ENCODE results near the gene DSCAM. TPM values are rescaled to one million over a fixed set of nuclear protein-coding genes. Genes with fewer than 3 reads are reported as not detected.

The DSCAM gene
- total RNA-seq, 1 experiment from 2014 or later, result not detected

DNA sequence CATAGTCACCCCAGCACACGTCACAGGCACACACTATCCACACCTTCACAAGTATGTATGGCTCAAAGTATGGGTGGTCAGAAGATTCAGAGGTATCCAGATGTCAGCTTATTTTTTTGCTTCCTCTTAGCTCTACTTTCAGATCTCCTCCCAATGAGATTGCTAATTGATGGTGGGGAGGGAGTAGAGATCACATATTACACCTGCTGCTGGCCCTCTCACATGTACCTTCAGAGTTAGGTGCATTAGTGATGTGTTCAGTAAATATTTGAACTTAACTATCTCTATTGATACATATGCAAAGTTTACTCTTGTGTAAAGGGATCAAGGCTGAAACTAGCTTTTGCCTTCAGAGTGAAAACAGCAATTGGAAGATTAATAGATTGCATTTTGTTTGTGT is 717.1 kb downstream of the DSCAM start (continued):
- TF ChIP-seq ZBTB33 (IDR thresholded peaks at IDR 0.05; ENCODE audit: extremely low read depth, insufficient replicate concordance, low read length) (no peak), EZH2phosphoT487 (IDR thresholded peaks at IDR 0.05; ENCODE audit: borderline replicate concordance) (no peak)

DNA sequence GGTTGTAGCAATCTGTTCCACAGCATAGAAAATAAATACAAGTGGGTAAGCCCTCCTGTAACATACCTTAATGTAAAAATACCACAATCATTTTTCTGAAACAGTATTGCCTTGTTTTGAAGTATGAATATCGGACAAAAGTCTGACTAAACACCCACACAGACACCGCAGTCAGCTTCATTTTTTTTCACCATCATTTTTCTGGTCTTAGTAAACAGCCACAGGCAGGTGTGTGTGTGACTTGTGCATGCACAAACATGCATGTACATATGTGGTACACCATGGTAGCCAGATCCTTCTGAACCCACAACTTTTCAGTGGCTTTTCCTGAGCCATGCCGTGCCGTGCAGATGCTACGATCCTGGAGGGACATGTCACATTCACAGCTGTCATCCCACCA is 718.1 kb downstream of the DSCAM start:
- intact Hi-C loops (cut with micrococcal nuclease), result no loop called here
- H4K20me1 ChIP-seq (ENCODE audit: insufficient read depth), result no peaks in the 10 kb centered on the region
- H3K4me1 ChIP-seq (ENCODE audit: control insufficient read depth in 1 of 2, insufficient read depth in 2 of 2, low read length in 2 of 2), result no peaks in the 10 kb centered on the region
- H3K9me3 ChIP-seq (ENCODE audit: control insufficient read depth in 1 of 2, insufficient read depth in 1 of 2, low read depth in 1 of 2, low read length in 2 of 2), result peaks cover 0 to 22% of the 10 kb centered on the region in 2 experiments; a peak in 1 of 4 replicates
- H2AFZ ChIP-seq (ENCODE audit: low read depth, low read length, poor library complexity, severe bottlenecking), result no peak overlapping the region
- no peaks in the 10 kb centered on the region for H3K27me3 ChIP-seq (ENCODE audit: insufficient read depth, low read length)
- no peak overlapping the region for H3K4me2 ChIP-seq (ENCODE audit: low read length)
- ChIA-PET RAD21 (ENCODE audit: low non-redundant PET in 1 of 2, low total read pairs in 2 of 2, uncharacterized antibody in 2 of 2, unreplicated experiment in 2 of 2) (no interaction called here), CTCF (no interaction called here), POLR2A (no interaction called here)
- no peak overlapping the region for H3K27ac ChIP-seq (ENCODE audit: low read depth, low read length)
- ATAC-seq (no peak), DNase-seq (ENCODE audit: low read depth, low spot score) (no peak)
- H3K4me3 ChIP-seq (replicated peaks in 1 of 2; ENCODE audit: low read depth in 1 of 2, low read length in 2 of 2), result no peak overlapping the region
- no TSS peak for BruUV-seq (replicated peaks)
- TF ChIP-seq REST (IDR thresholded peaks at IDR 0.05; ENCODE audit: low read depth) (no peak), CBX3 (IDR thresholded peaks at IDR 0.05; ENCODE audit: low read depth) (no peak), ZFX (IDR thresholded peaks at IDR 0.05) (no peak), POLR2AphosphoS5 (IDR thresholded peaks at IDR 0.05; ENCODE audit: low read depth, low read length) (no peak), SIN3A (IDR thresholded peaks at IDR 0.05; ENCODE audit: low read depth) (no peak), RAD21 (IDR thresholded peaks at IDR 0.05; ENCODE audit: low read depth) (no peak), YY1 (IDR thresholded peaks at IDR 0.05; ENCODE audit: extremely low read depth, insufficient replicate concordance, low read depth, low read length) (no peak), FOSL1 (IDR thresholded peaks at IDR 0.05; ENCODE audit: low read depth) (no peak)
- TF ChIP-seq, protein P1, sequence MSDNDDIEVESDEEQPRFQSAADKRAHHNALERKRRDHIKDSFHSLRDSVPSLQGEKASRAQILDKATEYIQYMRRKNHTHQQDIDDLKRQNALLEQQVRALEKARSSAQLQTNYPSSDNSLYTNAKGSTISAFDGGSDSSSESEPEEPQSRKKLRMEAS (IDR thresholded peaks at IDR 0.05), result no peak
- no peaks in the 10 kb centered on the region for H3K9me2 ChIP-seq (ENCODE audit: insufficient read depth)
- H3K36me3 ChIP-seq (ENCODE audit: control insufficient read depth in 1 of 2, insufficient read depth in 2 of 2, low read length in 2 of 2), result no peaks in the 10 kb centered on the region
- no peaks in the 10 kb centered on the region for H3K79me2 ChIP-seq (ENCODE audit: insufficient read depth, low read length)
- H3K9ac ChIP-seq (ENCODE audit: low read length), result no peak overlapping the region

All from HCT116 (cell line).